ENCODE data around the gene XRN2. TPM values are rescaled to one million over a fixed set of nuclear protein-coding genes. Genes with fewer than 3 reads are reported as not detected.

XRN2 gene
- total RNA-seq, 2 donors from 2014 or later = 77.9 to 81.8 TPM

GRCh38 chr20:21435576-21435975 lies 132.4 kb downstream of the XRN2 start:
- Mint-ChIP-seq H3K36me3 (ENCODE audit: insufficient read depth in 2 of 2) (no peaks in the 10 kb centered on the region), H3K27ac (no peak overlapping the region), H3K4me1 (ENCODE audit: low read depth) (no peaks in the 10 kb centered on the region), H3K27me3 (ENCODE audit: low read depth) (peaks cover 44% of the 10 kb centered on the region), H3K4me3 (no peak overlapping the region), H3K9me3 (no peaks in the 10 kb centered on the region)
- ATAC-seq (replicated peaks in 1 of 2) (no peak), DNase-seq (no peak)

- H3K4me3 Mint-ChIP-seq = no peak overlapping the region
- ATAC-seq (replicated peaks in 1 of 2) (no peak), DNase-seq (no peak)
- no peak overlapping the region for H3K27ac Mint-ChIP-seq
- H3K36me3 Mint-ChIP-seq (ENCODE audit: insufficient read depth in 2 of 2) = no peaks in the 10 kb centered on the region
- H3K9me3 Mint-ChIP-seq = no peaks in the 10 kb centered on the region
- H3K27me3 Mint-ChIP-seq (ENCODE audit: low read depth) = peaks cover 45% of the 10 kb centered on the region
- H3K4me1 Mint-ChIP-seq (ENCODE audit: low read depth) = no peaks in the 10 kb centered on the region
These were observed 133.1 kb downstream of the XRN2 start for GRCh38 chr20:21436205-21436604.

GRCh38 chr20:21437248-21437647 lies 134.1 kb downstream of the XRN2 start:
- no peak for ATAC-seq (replicated peaks in 1 of 2)
- Mint-ChIP-seq H3K4me1 (ENCODE audit: low read depth) (no peaks in the 10 kb centered on the region), H3K9me3 (no peaks in the 10 kb centered on the region), H3K27ac (no peak overlapping the region), H3K27me3 (ENCODE audit: low read depth) (peaks cover 50% of the 10 kb centered on the region), H3K4me3 (no peak overlapping the region), H3K36me3 (ENCODE audit: insufficient read depth in 2 of 2) (no peaks in the 10 kb centered on the region)
- DNase-seq = no peak

- DNase-seq (no peak), ATAC-seq (replicated peaks in 1 of 2) (no peak)
- no peaks in the 10 kb centered on the region for H3K36me3 Mint-ChIP-seq (ENCODE audit: insufficient read depth in 2 of 2)
- H3K4me1 Mint-ChIP-seq (ENCODE audit: low read depth) = no peaks in the 10 kb centered on the region
- no peaks in the 10 kb centered on the region for H3K9me3 Mint-ChIP-seq
- H3K4me3 Mint-ChIP-seq = no peak overlapping the region
- peaks cover 44% of the 10 kb centered on the region for H3K27me3 Mint-ChIP-seq (ENCODE audit: low read depth)
- H3K27ac Mint-ChIP-seq = no peak overlapping the region
These were observed 134.7 kb downstream of the XRN2 start for GRCh38 chr20:21437816-21438215.

Other genes with a start within 250 kb of the XRN2 start
- under 1 TPM; 0.41 to 0.49 TPM for gene LINC00237, start 197.0 kb upstream of the XRN2 start, total RNA-seq
- 10 to 100 TPM; 24.0 to 30.9 TPM for gene KIZ, start 177.2 kb upstream of the XRN2 start, total RNA-seq
- not detected for gene NKX2-4, start 94.2 kb downstream of the XRN2 start, total RNA-seq
- gene NKX2-2, start 210.7 kb downstream of the XRN2 start, total RNA-seq = not detected